ENCODE results near the gene CCSER1.
"Not testable (repeated sequence)": the region's sequence is repeated elsewhere in the genome, so short reads cannot be mapped to it uniquely, and the experiment has no call there.

The CCSER1 gene

DNA sequence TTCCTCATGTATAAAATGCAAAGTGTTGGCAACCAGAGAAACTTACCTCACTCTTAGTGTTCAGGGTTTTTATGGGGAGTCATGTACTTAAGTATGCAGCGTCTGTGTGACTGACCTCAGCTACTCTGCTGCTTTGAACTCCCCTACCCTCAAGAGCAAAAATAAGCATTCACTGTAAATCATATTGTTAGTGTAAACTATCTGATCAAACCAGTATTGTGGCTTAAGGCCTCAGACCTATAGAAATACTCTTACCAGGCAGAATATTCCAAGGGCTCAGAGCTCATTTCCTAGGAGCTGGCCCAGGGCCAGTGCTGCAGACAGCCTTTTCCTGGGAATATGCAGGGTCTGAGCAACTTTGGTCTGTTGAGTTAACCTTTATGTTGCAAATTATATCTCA lies 453.1 kb downstream of the CCSER1 start:
- no peak for DNase-seq

DNA sequence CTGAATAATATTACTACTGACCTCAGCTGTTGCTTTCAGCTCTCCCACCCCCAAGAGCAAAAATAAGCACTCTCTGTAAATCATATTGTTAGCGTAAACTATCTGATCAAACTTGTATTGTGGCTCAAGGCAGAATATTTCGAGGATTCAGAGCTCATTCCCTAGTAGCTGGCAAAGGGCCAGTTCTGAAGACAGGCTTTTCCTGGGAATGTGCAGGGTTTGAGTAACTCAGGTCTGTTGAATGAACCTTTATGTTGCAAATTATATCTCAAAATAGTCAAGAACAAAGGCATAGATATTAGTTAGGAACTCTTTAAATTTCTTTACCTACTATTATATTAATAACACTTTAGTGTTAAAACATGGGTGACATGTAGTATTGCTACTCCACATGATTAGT lies 454.9 kb downstream of the CCSER1 start:
- DNase-seq, result no peak

DNA sequence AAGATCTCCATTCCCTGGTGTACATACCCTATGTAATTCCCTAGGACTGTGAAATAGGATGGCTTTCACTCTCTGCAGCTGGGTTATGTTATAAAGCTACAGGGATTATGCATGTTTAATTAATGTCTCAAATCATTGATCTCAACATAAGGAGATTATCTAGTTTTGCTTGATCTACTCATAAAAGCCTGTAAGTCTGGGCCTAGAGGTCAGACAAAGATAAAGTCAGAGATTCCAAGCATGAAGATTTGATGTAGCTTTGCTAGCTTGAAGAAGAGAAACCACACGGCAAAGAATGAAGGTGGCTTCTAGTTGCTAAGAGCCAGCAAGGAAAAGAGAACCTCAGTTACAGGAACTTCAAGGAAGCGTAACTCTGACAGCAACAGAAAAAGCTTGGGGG lies 456.9 kb downstream of the CCSER1 start:
- no peak for DNase-seq

DNA sequence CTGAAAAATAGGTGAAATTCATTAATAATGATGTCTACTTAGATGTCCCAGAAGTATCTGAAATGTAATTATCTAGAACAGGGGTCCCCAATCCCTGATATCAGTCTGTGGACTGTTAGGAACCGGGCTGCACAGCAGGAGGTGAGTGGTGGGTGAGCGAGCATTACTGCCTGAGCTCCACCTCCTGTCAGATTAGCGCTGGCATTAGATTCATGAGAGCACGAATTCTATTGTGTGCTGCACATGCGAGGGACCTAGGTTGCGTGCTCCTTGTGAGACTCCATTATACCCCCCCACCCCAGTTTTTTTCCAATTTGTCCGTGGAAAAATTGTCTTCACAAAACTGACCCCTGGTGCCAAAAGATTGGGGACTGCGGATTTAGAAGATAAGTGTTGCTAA lies 458.8 kb downstream of the CCSER1 start:
- no peak for DNase-seq

DNA sequence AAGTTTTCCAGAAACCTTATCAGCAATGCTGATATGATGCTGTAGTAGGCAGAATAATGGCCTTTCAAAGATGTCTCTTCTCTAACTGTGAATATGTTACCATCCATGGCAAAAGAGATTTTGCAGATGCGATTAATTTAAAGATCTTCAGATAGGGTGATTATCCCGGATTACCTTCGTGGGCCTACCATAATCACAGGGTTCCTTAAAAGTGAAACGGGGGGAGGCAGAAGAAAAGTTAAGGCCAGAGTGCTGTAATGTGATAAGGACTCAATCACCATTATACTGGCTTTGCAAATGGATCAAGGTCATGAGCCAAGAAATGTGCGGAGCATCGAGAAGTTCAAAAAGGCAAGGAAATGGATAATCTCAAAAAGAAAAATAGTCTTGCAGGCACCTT lies 459.6 kb downstream of the CCSER1 start:
- no peak for DNase-seq

DNA sequence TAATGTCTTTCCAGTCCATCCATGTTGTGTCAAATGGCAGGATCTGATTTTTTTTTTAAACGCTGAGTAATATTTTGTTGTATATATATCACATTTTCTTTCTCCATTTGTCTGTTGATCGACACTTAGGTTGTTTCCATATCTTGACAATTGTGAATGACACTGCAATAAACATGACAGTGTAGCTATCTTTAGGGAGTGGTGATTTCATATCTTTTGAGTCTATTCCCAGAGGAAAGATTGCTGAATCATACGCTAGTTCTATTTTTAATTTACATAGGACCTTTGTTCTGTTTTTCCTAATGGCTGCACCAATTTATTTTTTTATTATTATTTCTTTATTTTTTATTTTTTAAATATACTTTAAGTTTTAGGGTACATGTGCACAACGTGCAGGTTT lies 470.7 kb downstream of the CCSER1 start:
- no peak for DNase-seq

DNA sequence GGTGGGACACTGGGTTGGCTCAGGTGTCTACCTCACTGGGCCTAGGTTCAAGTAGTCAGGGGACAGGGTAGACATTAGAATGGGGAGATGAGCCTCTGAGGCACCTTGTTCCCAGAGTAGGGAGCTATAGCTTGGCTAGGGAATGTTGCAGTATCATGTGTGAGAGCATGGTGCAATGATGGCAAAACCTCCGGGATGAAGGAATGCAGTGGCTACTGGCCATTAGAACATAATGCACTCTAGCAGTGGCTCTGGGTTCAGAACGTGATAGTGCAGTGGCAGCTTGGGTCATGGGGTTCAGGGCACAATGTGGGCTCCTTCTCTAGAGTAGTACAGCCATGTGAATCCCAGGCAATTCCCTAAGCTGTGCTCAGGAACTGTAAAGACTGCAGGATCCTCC lies 471.5 kb downstream of the CCSER1 start:
- no peak for DNase-seq

DNA sequence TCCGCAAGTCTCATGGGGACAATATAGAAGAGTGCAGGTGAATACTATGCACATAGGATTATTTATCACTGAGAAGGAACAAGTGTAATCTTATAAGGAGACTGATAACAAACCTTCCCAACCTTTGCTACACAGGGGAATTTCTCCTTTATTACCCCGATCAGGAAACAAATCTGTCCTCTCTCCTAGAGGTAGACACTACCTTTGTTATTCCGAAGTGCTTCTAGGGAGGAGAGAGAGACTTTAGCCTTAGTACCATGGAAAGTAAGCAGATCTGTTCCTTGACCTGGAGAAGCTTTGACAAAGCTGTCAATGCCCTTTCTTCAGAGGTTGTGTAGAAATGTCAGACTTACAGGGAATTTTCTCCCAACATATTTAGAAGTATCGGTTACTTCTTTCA lies 475.5 kb downstream of the CCSER1 start:
- no peak for DNase-seq

DNA sequence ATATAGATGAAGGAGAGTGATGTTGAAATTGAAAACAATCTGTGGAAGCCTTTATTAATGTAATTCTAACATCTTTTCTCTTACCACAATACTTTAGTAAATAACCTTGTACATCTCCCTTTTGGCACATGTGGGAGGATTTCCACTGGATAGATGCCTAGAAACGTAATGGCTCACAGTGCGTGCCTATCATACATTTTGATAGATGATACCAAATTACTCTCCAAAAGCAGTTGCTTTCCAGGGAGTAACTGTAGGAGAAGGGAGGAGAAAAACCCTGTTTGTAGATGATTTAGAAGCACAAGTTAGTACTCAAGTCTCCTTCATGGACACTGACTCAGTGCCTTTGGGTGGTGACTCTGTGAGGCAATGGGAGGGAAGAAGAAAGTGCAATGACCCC lies 476.3 kb downstream of the CCSER1 start:
- no peak for DNase-seq

DNA sequence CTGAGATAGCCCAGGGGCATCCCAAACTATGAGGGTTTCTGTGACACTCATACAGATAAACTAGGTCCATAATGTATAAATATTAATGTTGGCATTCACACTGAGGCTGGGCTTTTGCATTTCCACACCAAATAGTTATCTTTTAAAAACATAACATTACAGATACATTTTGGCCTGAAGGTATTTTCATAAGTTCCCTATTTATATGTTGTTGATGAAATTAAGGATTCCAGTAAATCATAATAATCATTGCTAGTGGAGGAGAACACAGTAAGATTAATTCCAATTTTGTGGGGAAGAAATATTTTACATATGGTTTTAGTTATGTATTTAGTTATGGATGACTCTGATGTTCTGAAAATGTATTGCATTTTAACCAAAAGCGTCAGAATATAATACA lies 479.6 kb downstream of the CCSER1 start:
- no peak for DNase-seq

DNA sequence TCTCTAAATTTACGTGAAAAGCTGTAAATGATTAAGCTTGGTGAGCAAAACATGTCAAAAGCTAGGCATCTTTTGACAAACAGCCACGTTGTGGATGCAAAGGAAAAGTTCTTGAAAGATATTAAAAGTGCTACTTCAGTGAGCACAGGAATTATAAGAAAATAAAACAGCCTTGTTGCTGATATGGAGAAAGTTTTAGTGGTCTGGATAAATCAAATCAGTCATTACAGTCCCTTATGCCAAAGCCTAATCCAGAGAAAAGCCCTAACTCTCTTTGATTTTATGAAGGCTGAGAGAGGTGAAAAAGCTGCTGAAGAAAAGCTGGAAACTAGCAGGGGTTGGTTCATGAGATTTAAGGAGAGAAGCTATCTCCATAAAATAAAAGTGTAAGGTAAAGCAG lies 487.2 kb downstream of the CCSER1 start:
- DNase-seq, result no peak

DNA sequence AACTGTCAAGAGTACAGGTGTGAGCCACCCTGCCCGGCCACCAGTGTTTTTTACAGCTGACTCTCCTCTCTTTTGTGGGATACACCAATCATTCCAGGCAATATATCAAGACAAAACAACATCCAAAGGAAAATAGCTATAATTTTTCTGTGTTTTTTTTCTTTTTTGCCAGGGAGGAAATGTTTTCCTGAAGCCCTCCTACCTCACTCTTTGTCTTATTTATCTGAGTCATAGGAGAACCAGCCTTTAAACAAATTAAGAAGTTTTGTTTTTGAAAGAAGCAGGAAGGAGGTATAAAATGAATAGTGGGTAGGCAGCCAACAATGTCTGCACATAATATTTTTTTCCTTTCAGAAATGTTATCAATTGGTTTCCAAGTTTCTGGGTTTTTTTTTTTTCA lies 493.9 kb downstream of the CCSER1 start:
- DNase-seq, result no peak

DNA sequence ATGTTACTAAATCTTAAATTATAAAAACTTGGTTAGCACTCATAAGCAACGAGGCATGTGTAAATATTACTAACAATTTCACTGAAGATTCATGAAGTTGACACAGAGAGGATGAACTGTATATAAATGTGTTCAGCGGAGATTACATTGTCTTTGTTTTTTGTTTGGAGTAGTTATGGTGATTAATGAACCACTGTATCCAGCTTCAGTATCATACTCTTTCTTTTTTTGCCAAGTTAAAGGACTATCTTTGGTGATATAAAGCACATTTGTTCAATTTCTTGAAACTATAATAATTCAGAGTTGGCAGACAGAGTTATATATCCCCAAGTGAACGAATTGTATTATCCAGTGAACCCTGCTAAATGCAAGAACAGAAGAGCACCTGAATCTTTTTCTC lies 497.6 kb downstream of the CCSER1 start:
- no peak for DNase-seq

DNA sequence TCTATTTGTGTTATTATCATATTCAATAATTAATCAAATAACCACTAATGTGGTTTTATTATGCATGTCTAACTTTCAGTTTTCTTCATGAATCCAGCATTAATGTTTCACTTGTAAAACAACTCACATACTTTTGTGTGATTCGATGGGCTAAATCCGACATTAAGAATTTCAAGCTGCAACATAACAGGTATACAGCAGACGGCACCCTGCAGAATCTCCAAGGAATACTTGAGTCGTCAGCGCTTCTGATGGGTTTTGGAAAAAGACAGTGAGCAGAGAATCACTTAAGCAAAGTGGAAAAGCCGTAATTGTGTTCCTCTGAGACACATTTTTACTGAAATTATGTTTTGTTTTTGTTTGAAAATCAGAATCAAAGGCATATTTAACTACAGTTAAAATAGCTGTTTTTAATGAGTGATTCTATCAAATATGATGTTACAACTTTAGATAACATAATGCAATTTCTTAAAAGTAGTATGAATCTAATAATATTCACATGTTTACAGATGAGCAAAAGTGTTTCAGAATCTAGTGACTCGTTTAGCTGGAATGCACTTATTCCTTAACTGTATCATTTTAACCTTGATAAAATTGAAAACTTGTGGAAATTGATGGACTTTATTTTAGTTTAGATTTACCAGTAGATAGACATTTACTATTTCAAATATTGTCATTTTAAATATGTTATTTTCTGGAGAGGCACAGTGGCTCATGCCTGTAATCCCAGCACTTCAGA lies 514.8 kb downstream of the CCSER1 start:
- no peak for DNase-seq

DNA sequence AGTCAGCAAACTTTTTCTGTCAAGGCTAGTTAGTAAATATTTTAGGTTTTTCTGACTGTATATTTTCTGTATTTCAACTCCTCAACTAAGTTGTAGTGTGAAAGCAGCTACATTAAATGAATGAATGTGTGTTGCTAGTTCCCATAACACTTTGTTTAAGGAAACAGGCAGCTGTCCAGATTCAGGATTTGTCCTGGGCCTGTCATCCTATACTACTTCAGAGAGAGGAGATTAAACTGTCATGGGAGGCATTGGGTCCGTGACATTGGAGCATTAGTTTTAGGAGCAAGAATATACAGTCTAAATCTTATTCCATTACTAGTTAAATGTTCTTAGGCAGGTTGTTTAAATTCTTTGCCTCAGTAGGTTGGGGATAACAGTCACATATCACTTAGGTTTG lies 516.0 kb downstream of the CCSER1 start:
- no peak for DNase-seq

DNA sequence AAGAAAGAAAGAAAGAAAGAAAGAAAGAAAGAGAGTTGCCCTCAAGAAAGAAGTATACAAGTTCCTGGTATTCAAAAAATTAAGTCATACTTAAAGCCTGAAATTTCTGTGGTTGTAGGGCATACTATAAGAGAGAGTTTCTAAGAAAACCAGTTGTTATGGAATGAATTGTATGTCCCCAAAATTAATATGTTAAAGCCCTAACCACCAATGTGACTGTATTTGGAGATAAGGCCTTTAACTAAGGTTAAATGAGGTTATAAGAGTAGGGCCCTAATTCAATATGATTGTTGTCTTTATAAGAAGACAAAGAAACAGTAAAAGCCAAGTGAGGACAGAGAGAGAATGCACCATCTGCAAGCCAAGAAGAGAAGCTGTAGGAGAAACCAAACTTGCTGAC lies 521.1 kb downstream of the CCSER1 start:
- DNase-seq, result no peak

DNA sequence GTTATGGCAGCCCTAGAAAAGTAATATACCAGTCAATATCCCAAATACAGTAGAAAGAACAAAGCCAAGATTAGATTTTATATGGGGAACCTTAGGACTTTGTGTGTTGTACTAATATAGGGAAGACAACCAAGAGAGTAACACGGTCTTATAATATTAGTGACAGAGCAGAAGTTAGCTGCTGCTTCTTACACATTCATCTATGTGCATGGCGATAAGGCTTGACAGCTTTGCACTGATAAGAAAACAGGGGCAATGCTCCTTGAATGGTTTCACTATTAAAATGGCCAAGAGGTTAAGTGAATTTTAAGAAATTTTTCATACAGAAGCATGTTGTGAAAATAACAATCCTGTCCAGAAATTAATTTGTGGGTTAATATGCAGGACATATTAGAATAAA lies 521.6 kb downstream of the CCSER1 start:
- DNase-seq, result no peak

DNA sequence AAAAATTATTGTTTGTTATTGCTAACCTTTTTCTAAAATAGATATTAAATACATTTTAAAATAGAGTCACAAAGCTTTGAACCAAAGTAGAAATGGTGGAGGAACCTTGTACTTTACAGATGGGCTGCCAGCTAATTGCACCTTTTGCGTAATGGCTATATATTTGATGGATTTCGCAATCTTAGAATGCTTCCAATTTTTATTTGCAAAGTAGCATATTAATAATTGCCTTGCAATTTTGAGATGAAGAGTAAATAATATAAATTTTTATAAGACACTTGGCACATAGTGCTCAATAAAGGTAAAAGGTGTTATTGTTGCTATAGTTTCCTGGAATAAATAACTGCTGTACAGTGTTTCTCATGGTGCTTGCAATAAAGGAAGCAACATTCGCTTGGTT lies 533.5 kb downstream of the CCSER1 start:
- DNase-seq, result no peak

DNA sequence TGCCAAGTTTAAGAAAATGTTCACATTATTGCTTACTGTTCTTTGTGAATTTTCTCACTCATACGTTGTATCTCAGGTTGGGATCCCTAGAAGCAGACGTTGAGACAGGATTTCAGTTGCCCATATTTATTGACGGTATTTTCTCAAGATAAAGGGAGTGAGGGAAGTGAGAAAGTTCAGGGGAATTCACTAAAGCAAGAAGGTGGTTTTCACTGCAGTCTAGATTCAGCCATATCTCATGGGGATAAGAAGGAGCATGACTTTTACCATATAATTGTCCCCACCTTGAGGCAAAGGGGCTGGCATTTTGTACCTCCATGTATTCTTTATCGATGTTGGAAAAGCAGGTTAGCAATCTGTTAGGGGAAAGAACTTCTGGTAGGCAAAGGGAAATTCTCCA lies 543.0 kb downstream of the CCSER1 start:
- DNase-seq, result no peak

DNA sequence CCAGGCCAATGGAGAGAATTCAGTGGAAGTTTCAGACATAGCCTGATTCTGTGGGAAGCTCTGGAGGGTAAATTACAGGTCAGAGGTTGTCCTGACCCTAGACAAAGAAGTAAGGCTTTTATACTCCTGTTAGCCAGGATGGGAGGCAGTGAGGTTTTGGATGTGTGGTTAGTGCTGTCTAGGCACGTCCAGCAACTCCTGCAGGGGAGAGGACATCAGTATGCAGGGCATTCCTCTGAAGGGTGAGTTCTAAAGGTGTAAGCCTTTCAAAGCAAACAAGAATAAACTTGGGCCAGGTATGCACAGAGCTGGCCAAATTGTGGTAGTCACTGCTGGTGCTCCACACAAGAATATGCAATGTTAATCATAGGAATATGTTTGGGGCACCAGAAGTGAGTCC lies 562.5 kb downstream of the CCSER1 start:
- DNase-seq, result no peak

DNA sequence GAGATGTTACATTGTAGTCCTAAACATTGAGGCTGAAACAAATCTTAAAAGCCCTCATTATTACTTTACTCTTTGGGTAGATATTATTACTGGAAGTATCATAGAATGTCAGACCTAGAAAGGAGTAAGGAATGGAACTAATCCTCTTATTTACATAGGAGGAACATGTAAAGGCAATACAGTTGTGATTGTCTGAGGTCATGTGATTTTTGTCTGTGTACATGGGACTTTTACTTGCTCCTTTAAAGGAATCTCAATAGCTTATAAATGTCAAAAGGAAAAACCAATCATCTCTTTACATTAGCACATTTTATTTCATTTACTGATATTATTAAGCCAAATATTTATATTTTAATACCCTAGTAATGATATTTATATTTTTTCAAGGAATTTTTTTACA lies 568.2 kb downstream of the CCSER1 start:
- DNase-seq, result no peak

DNA sequence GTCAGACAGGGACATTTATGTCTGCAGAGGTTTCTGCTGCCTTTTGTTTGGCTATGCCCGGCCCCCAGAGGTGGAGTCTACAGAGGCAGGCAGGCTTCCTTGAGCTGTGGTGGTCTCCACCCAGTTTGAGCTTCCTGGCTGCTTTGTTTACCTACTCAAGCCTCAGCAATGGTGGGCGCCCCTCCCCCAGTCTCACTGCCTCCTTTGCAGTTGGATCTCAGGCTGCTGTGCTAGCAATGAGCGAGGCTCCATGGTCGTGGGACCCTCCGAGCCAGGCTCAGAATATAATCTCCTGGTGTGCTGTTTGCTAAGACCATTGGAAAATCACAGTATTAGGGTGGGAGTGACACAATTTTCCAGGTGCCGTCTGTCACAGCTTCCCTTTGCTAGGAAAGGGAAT lies 578.3 kb downstream of the CCSER1 start:
- not testable (repeated sequence) for DNase-seq

DNA sequence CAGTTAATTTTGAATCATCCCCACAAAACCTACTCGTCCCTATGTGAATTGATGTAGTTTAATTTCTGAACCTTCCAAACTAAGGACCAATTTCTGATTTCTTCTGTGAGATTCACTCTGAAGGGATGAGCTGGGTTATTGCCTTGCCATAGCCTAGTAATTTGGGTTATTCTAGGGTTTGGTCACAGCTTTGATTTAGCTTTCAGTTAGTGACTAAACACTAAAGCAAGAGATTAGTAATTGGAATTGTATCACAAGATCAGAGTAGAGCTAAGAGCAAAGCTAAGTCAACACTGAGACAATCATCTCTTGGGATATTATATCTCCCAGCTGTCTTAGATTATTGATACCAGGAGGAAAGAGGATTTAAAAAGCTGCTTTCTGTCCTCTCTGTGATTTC lies 588.0 kb downstream of the CCSER1 start:
- DNase-seq, result no peak

DNA sequence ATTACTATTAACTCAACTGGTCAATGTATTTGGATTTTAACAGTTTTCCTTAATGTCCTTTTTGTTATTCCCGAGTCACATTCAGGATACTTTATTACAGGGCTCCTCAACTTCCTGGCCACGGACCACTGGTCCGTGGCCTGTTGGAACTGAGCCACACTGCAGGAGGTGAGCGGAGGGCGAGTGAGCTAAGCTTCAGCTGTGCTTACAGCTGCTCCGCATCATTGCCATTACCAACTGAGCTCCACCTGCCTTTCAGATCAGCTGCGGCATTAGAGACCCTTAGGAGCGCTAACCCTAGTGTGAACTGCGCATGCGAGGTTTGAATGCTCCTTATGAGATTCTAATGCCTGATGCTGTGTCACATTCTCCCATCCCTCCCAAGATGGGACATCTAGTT lies 591.7 kb downstream of the CCSER1 start:
- no peak for DNase-seq

DNA sequence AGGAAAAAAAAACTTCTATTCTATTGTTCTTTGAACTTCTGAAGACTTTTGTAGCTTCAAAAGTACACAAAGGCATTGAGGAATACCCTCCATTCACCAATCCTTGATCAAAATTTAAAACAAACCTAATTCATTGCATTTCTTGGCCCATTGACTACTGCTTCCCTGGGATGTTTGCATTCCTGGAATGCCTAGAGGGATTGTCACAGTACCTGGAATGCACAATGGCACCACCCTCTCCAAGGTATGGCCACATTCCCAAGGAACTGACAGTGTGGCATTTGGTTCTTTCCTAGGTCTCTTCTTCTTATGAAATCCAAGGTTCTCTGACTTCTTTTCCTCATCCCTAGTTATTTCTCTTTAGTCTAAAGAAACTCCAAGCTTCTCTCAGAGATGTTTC lies 600.7 kb downstream of the CCSER1 start:
- no peak for DNase-seq

DNA sequence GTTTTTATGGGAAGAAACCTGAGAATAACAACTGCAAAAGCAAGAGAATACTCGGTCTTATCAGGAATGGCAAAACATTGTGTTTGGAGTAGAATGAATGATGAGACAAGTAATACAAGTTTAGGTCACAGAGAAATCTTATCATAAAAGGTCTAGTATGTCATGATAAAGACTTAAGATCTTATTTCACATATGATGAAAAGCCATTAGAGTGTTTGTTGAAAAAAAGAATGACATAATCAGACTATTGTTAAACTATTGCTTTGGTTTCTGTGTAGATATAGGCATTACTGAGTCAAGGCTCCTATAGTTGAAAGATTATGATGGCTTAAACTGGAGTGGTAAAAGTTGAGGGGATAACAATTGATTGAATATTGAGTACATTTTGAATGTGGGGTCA lies 603.6 kb downstream of the CCSER1 start:
- DNase-seq, result no peak
